ENCODE results near the gene SDCCAG8.
"Not testable (repeated sequence)": the region's sequence is repeated elsewhere in the genome, so short reads cannot be mapped to it uniquely, and the experiment has no call there.

The SDCCAG8 gene

DNA sequence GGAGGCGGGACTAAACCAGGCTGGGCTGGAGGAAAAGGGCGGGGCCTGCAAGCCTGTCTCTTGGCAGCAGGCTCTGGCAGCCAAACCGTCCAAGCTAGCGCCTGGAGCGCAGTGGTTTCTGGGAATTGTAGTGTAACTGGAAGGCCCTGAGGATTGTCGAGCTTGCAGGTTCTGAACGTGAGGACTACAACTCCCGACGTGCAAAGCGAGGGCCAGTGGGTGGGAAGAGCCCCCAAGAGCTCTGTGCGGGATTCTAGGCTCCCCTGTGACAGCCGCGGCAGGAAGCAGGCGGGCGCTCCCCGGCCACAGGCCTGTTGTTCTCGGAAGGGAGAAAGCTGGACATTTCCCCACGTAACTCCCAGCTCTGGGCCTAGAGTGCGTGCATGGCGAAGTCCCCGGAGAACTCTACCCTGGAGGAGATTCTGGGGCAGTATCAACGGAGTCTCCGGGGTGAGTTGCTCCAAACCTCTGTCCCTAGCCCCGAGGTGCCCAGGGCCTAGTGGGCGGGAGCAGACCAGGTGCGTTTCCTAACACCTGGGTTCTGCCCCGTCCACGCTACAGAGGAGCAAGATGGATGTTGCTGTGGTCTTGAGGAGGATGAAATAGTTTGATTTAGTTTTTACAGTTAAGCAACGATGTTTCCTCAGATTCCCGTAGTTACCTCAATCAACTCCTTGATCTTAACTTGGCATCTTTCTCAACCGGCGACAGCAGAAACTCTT, at the start of gene SDCCAG8:
Gene SDCCAG8 (plus strand): TSS at position 251 of the 722 bp plus-strand sequence. CDS start 133 bp downstream, at position 384.
- DNase-seq (ENCODE audit: extremely low read depth in 1 of 2, low read depth in 1 of 2), result peak; percentile 85 to 88

DNA sequence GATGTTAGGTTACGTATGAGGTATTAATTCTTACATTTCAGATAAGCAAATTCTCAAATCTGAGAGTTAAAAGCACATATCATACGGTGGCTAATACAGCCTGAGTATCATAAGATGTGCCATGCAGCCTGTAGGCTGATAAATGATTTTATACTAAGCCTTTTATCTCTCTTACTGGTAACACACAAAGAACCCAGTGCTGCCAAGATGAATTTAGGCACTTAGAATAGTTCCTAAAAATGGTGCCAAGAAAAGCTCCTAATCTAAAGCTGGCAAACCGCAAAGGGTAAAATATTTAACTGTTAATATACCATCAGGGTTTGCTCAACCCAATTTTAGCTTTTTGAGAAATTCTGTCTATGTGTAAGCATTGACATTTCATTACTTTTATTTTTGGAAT, 43.9 kb upstream of the SDCCAG8 start:
- not testable (repeated sequence) for DNase-seq (ENCODE audit: extremely low read depth in 1 of 2, low read depth in 1 of 2)

DNA sequence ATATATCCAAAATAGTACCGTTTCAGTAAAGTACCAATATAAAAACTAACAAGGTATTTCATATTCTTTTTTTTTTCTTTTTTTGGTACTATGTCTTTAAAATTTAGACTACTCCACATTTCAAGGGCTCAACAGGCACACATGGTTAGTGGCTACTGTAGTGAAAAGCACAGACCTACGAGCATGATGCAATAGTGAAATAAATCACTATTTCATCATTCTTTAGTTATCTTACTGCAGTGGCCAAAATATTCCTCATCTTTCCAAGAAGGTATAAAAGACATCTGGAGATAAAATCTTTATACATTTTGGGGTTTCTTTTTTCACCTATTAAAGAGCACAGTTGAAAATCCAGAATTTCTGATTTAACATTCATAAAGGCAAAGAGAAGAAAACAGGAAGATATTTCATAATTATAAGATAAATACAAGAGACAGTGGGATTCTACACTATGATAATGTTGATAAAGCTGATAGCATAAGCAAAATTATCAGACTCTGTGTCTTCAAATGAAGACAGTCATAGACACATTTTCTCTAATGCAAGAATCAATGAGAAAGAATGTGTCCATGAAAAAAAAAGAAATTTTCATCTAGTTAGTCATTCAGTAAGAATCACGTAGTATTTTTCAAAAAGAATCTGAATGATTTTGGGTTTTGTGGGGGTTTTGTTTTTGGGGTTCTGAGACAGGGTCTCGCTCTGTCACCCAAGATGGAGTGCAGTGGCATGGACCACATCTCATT, 42.6 kb upstream of the SDCCAG8 start:
- no peak for DNase-seq (ENCODE audit: extremely low read depth in 1 of 2, low read depth in 1 of 2)

DNA sequence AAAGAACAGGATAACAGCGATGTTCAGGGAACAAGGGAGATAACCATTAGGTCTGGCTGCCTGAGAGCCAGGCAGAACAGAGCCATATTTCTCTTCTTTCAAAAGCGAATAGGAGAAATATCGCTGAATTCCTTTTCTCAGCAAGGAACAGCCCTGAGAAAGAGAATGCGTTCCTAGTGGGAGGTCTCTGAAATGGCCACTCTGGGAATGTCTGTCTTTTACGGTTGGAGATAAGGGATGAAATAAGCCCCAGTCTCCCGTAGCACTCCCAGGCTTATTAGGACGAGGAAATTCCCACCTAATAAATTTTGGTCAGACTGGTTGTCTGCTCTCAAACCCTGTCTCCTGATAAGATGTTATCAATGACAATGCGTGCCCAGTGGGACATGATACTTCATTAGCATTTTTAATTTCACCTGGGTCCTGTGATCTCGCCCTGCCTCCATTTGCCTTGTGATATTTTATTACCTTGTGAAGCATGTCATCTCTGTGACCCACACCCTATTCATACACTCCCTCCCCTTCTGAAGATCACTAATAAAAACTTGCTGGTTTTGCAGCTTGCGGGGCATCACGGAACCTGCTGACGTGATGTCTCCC, 40.5 kb upstream of the SDCCAG8 start:
- not testable (repeated sequence) for DNase-seq (ENCODE audit: extremely low read depth in 1 of 2, low read depth in 1 of 2)

DNA sequence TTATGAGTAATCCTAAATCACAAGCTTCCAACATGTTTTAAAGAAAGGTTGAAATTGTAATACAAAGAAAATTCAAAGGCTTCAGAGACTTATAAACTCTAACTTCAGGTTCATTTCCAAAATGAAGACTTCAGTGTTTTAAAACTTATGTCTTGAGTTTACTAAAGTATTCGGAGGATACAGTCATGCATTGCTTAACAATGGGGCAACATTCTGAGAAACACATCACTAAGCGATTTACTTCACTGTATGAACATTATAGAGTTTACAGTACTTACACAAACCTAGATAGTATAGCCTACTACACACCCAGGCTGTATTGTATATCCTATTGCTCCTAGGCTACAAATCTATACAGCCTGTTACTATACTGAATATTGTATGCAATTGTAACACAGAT, 39.1 kb upstream of the SDCCAG8 start:
- DNase-seq (ENCODE audit: extremely low read depth in 1 of 2, low read depth in 1 of 2), result no peak

DNA sequence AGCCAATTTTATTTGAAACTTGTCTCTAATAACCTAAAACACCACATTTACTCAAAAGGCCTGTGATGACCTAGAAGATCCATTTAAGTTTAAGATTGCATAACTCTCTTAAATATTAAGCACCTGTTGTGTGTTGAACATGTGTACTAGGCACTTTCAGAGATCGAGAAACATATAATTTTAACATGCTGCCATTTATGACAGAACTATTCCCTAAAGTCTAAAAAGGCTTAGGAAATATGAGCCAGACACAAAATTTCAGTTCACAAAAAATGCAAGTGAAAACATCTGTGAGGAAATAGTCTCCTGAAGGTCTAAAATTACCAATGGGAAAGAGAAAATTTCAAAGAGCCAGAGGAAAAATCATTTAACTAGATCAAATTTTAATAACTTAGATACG, 38.5 kb upstream of the SDCCAG8 start:
- no peak for DNase-seq (ENCODE audit: extremely low read depth in 1 of 2, low read depth in 1 of 2)

DNA sequence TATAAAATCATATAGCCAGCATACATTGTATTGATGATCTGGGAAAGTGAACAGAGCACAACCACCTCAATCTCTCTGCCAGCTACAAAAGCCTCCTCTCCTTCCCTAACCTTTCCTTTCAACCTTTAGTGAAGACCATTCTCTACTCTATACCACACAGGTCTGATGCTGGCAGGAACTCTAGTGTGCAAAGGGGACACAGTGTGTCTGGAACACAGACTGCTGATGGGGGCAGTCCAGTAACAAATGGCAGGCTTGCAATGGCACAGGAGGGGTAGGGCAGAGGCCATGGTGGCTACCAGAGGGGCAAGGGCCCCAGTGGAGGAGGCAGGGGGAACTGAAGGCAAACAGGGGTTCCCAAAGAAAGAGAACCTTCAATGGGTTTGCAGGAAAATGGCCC, 37.8 kb upstream of the SDCCAG8 start:
- no peak for DNase-seq (ENCODE audit: extremely low read depth in 1 of 2, low read depth in 1 of 2)

DNA sequence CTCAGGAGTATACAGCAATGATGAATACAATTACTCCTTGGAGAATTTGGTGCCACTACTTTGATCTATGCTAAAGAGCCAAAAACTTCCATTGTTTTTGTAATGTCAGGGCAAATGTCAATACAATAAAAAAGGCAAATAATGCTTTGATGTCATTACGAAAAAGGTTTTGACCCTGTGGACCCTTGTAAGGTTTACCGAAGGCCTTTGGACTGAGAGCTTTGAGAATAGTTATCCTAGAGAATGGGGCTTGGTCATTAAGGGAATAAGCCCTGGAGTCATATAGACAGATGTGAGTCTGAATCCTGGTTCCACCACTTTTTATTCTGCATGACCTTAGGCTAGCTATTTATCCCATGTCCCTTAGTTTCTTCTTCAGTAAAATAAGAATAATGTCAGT, 28.2 kb upstream of the SDCCAG8 start:
- DNase-seq (ENCODE audit: extremely low read depth in 1 of 2, low read depth in 1 of 2), result no peak

DNA sequence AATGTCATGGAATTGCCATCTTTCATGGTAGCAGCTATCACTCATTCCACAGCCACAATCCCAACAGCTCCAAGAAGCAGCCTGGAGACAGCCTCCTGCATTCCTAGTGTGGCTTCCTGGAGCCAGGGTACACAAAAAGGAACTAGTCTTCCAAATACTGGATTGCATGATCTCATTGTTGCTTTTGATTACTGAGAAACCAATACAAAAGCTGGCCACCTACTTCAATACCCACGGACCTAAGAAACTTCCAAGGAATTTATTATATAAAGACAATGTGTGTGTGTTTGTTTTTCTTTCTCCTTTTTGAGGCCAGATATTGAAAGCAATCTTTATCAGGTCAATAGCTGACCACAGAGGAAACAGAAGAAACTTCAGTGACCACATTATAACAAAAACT, 26.3 kb upstream of the SDCCAG8 start:
- no peak for DNase-seq (ENCODE audit: extremely low read depth in 1 of 2, low read depth in 1 of 2)

DNA sequence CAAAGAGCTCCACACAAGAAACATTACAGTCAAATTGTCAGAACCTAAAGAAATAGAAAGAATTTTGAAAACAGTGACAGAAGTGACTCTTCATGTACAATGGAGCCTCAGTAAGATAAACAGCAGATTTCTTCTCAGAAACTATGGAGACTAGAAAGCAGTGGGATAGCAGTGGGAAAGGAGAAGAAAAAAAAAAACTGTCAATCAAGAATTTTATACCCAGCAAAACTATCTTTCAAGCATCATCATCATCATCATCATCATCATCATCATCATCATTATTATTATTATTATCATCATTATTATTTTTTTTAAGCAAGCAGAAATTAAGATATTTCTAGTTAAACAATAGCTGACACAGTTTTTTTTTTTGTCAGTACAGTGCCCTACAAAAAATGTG, 24.9 kb upstream of the SDCCAG8 start:
- DNase-seq (ENCODE audit: extremely low read depth in 1 of 2, low read depth in 1 of 2), result no peak

DNA sequence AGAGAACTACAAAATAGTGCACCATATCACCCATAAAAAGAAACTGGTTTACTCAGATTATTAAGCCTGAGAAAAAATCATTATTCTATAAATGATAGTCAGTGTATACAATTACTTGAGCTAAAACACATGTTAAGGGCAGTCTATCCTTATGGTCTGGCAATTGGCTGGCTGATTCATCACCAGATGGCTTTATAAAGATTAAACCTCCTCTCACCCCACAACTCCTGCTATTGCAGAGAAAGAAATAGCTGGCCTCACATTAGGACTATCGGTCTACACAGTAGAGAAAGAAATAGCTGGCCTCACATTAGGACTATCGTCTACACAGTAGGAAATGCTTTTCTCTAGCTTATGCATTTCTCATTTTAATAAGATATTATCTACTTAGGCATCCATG, 21.9 kb upstream of the SDCCAG8 start:
- DNase-seq (ENCODE audit: extremely low read depth in 1 of 2, low read depth in 1 of 2), result no peak

DNA sequence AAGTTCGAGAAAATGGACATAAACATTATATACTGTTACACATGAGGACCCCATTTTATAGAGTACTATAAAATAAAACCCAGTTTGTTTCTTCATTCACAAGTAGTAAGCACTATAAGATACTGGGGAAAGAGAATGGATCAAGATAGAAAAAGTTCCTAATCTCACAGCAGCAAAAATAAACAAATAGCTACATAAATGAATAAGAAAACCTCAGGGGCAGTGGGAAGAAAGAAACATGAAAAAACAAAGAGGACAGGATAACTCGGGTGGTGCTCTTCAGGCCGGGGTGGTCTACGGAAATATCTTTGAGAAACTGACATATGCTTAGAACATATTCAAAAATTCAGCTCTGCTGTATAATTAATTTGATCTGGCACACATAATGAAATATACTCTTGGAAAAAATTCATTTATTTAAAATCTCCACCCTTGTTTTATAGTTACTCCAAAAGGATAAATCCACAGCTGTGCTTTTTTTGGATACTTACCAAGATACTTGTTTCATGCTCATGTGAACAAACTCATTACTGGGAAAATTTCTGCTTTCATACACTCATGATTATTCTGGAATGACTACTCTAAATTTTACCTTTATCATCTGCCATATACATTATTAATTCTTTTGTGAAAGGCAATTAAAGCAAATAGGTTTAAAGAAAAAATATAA, 20.7 kb upstream of the SDCCAG8 start:
- no peak for DNase-seq (ENCODE audit: extremely low read depth in 1 of 2, low read depth in 1 of 2)

DNA sequence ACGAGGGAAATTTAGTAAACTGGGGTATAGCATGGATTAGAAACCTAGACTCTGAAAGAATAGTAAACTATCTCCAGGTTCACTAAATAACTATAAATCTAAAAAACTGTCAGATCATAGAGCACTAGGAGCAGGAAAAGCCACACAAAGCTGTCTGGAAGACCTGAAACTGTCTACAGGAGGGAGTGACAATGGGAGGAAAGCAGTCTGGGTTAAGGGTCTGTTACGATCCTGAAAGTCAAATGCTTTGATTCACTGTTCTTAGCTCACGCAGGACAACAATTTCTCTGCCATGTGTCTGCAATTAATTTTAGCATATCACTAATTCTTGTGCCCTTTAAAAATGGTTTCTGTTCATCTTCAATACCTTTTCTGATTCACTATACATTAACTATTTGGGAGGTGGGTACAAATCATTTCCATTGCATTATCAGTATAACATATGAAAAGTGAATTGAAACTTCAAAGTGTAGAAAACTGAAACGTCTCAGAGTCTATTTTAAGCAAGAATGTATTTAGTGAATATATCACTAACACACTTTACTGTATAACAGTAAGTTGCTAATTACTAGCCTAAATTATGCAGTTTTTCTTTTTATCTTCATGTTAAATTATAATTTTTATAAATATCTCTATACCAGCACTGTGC, 19.1 kb upstream of the SDCCAG8 start:
- DNase-seq (ENCODE audit: extremely low read depth in 1 of 2, low read depth in 1 of 2), result no peak

DNA sequence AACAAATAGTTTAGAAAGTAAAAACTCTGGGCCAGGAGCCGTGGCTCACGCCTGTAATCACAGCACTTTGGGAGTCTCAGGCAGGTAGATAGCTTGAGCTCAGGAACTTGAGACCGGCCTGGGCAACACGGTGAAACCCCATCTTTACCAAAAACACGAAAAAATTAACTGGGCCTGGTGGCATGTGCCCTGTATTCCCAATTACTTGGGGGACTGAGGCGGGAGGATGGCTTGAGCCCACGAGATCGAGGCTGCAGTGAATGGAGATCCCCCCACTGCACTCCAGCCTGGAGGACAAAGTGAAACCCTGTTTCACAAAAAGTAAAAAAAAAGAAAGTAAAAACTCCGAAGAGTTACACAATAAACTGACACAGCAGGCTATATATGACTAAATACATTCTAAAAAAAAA, 11.4 kb upstream of the SDCCAG8 start:
- DNase-seq (ENCODE audit: extremely low read depth in 1 of 2, low read depth in 1 of 2), result no peak

DNA sequence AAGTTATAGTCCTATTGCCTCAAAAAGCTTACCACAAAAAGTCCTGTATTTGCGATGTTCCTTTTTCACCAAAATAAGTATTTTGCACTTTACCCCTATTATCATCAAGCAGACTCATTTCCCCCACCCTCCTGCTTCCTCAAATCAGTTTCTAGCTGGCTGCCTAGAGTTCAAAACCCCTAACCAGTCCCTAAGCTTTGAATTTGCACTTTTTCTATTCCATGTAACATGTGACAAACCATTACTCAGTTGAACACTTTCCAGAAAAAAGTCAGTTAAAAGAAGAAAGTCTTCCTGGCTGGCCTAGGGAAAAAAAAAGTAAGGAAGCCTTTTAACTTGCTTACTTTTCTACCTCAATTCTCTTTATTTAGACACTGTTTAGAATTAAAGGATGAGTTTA, 8.9 kb upstream of the SDCCAG8 start:
- no peak for DNase-seq (ENCODE audit: extremely low read depth in 1 of 2, low read depth in 1 of 2)

DNA sequence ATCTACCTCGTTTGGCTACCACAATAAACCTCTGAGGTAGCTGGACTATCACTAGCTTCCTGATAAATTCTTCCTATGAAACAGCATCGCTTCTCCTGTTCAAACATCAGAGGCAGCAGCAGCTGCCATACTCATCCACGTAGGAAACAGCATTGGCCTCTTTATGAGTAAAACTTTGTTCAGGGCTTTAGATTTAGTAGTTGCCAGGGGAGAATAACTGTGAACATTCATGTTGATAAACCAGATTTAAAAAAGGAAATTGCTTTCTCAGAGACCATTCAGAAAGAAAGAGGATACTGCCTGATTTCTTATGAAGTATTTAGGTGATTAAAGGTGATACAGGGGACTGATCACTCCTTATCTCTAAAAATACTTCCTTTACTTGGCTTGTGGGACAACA, 7.9 kb upstream of the SDCCAG8 start:
- no peak for DNase-seq (ENCODE audit: extremely low read depth in 1 of 2, low read depth in 1 of 2)

DNA sequence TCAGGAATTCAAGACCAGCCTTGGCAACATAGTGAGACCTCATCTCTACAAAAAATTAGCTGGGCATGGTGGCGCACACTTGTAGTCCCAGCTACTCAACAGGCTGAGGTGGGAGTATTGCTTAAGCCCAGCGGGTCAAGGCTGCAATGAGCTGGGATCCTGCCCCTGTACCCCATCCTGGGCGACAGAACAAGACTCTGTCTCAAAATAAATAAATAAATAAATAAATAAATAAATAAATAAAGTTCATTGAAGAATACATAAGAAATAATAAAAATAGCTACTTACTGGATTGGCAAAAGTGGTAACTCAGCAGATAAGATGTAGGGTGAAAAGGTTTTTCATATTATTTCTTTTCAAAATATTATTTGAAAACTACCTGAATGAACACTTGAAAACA, 6.6 kb upstream of the SDCCAG8 start:
- no peak for DNase-seq (ENCODE audit: extremely low read depth in 1 of 2, low read depth in 1 of 2)

DNA sequence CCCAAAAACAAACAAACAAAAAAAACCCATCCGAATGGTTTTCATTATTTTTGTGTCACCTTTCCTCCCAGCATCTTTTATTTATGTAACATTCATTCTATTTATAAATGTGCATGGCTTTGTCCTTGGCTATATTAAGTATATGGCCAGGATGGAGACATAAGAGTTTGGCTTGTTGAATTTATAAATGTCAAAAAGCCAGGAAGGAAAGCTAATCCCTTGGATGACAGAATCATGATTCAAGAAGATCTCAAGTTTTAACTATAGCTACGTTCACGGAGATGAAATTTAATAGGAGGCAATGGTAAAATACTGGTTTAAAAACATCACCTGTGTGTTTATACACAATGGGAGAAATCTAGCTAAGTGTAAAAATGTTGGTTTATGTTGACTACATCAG, 5.7 kb upstream of the SDCCAG8 start:
- DNase-seq (ENCODE audit: extremely low read depth in 1 of 2, low read depth in 1 of 2), result no peak

DNA sequence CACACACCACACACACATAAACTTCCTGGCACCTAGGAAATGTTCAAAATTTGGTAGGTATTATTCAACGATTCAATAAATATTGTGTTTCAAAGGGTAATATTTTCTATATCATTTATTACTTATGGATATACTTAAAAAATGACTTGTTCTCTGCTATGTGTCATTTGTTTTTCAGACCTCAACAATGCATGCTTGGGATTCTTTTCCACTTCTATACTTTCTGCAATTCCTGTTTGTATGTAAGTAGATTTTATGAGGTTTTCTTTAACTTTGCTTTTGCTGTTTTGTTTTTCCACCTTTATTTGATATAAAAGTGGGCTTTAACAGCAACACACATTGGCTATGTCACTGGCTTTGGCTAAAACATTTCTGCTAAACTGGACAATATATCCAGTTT, 4.3 kb upstream of the SDCCAG8 start:
- DNase-seq (ENCODE audit: extremely low read depth in 1 of 2, low read depth in 1 of 2), result no peak

DNA sequence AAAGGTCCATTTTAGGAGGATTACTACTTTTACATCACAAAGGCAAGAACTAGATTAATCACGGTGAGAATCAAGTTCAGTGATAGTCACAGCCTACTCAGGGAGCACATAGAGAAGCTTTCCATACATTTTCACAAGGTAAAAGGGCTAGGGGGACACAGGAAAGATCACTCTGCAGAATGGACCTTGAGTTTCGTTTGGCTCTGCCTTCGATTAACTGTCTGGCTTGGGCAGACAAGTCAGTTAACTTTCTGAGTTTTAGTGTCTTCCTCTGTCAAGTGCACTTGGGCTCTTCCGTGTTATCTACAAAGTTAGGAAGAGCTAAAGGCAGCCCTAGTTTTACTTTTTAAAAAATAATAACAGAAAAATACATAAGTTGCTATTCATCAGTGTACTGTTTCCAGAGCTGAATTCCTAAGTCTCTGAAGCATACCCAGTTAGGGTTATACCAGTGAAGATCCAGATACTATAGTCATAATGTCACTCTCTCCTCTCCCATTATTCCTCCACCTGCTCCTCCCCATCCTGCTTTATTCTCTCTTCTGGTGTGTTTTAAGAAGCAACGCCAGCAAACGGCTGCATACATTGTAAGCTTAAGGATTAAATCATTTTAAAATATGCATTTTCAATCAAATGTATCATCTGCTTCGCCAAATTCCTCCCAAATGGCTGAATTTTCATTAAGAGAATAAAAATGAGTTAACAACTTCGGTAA, 2.5 kb upstream of the SDCCAG8 start:
- no peak for DNase-seq (ENCODE audit: extremely low read depth in 1 of 2, low read depth in 1 of 2)

DNA sequence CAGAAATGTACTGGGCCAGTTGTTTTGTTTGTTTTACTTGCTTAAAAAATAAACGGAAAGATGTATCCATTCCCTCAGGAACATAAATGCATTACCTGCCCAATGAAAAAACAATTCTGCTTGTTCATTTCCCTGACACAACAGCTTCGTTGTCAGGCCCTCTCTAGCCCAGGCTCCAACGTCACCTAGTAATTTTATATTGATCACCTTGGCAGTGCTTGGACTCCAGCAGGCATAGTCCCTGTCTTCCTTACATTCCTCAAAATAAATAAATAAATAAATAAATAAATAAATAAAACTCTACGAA, 2.0 kb upstream of the SDCCAG8 start:
- DNase-seq (ENCODE audit: extremely low read depth in 1 of 2, low read depth in 1 of 2), result no peak

Data from activated CD8-positive, alpha-beta memory T cell treated with anti-CD3 and anti-CD28 coated beads for 1 hour (primary cell).